NCI-H2196 treated with DMSO at 0.1 percent for 48 hours (cell line): ENCODE measurements around the gene LIMS3.
"Not testable (repeated sequence)": the region's sequence is repeated elsewhere in the genome, so short reads cannot be mapped to it uniquely, and the experiment has no call there.

Experiments used
- DNase-seq: peaks from one replicate; lab custom pipeline; 2025; ENCODE audit not compliant: unreplicated experiment; lab: John Stamatoyannopoulos, UW

Gene LIMS3

GRCh38 chr2:109924481-109924880 lies 26.0 kb downstream of the LIMS3 start:
- DNase-seq, result not testable (repeated sequence)

- not testable (repeated sequence) for DNase-seq
Observed at GRCh38 chr2:109927803-109928202, 29.3 kb downstream of the LIMS3 start.

GRCh38 chr2:109929222-109929621 lies 30.7 kb downstream of the LIMS3 start:
- not testable (repeated sequence) for DNase-seq

GRCh38 chr2:109936534-109936933 lies 38.0 kb downstream of the LIMS3 start:
- not testable (repeated sequence) for DNase-seq

GRCh38 chr2:109945362-109945761 lies 46.9 kb downstream of the LIMS3 start:
- not testable (repeated sequence) for DNase-seq

- not testable (repeated sequence) for DNase-seq
Observed at GRCh38 chr2:109947262-109947958, 48.9 kb downstream of the LIMS3 start.

GRCh38 chr2:109947959-109948520 lies 49.6 kb downstream of the LIMS3 start:
- DNase-seq, result not testable (repeated sequence)

- DNase-seq, result not testable (repeated sequence)
Observed at GRCh38 chr2:109950146-109950843, 51.8 kb downstream of the LIMS3 start.

- DNase-seq, result not testable (repeated sequence)
Observed at GRCh38 chr2:109963942-109964341, 65.5 kb downstream of the LIMS3 start.

- not testable (repeated sequence) for DNase-seq
Observed at GRCh38 chr2:109965482-109965881, 67.0 kb downstream of the LIMS3 start.

- not testable (repeated sequence) for DNase-seq
Observed at GRCh38 chr2:109966107-109966736, 67.7 kb downstream of the LIMS3 start.

- not testable (repeated sequence) for DNase-seq
Observed at GRCh38 chr2:109966858-109967257, 68.4 kb downstream of the LIMS3 start.

GRCh38 chr2:109969864-109970263 lies 71.4 kb downstream of the LIMS3 start:
- DNase-seq, result not testable (repeated sequence)

GRCh38 chr2:109971710-109972109 lies 73.2 kb downstream of the LIMS3 start:
- not testable (repeated sequence) for DNase-seq
